ENCODE data around the gene FAXDC2. TPM values are rescaled to one million over a fixed set of nuclear protein-coding genes. Genes with fewer than 3 reads are reported as not detected.

The FAXDC2 gene
- total RNA-seq, 1 experiment from 2014 or later = 0.39 TPM

DNA sequence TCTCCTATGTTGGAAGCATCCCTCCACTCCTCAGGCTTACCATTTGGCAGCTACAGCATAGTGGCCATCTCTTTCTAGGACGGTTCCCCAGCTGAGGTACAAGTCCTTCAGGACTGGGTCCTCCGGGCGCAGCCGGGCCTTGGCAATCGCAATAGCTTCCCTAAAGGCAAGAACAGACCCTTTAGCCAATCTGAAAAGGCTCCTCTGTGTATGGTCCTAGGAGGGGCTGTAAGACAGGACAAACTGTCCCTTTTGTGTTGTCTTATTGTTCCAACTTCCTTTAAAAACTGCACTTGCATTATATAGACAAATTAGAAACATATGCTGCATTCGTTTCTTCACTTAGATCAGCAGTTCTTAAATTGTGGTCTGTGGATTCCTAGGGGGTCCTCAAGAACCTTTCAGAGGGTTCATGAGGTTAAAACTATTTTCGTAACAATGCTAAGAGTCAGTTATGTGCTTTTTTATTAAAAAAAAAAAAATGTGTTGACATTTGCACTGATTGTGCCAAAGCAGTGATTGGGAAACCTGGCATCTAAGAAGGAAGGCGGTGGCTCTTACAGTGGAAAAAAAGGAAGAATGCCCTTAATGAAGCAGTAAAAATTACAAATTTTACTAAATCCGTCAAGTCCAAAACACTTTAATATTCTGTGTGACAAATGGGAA lies 48.9 kb upstream of the FAXDC2 start:
- CTCF ChIA-PET = no interaction called here
- POLR2A ChIA-PET = no interaction called here
- TF ChIP-seq SIN3A (IDR thresholded peaks at IDR 0.05; ENCODE audit: borderline replicate concordance, insufficient read depth, low read depth, low read length) (no peak), POLR2AphosphoS5 (IDR thresholded peaks at IDR 0.05; ENCODE audit: low read depth, low read length) (no peak), TCF7L2 (IDR thresholded peaks at IDR 0.05; ENCODE audit: low read depth, low read length) (no peak)
- TF ChIP-seq, protein P1, sequence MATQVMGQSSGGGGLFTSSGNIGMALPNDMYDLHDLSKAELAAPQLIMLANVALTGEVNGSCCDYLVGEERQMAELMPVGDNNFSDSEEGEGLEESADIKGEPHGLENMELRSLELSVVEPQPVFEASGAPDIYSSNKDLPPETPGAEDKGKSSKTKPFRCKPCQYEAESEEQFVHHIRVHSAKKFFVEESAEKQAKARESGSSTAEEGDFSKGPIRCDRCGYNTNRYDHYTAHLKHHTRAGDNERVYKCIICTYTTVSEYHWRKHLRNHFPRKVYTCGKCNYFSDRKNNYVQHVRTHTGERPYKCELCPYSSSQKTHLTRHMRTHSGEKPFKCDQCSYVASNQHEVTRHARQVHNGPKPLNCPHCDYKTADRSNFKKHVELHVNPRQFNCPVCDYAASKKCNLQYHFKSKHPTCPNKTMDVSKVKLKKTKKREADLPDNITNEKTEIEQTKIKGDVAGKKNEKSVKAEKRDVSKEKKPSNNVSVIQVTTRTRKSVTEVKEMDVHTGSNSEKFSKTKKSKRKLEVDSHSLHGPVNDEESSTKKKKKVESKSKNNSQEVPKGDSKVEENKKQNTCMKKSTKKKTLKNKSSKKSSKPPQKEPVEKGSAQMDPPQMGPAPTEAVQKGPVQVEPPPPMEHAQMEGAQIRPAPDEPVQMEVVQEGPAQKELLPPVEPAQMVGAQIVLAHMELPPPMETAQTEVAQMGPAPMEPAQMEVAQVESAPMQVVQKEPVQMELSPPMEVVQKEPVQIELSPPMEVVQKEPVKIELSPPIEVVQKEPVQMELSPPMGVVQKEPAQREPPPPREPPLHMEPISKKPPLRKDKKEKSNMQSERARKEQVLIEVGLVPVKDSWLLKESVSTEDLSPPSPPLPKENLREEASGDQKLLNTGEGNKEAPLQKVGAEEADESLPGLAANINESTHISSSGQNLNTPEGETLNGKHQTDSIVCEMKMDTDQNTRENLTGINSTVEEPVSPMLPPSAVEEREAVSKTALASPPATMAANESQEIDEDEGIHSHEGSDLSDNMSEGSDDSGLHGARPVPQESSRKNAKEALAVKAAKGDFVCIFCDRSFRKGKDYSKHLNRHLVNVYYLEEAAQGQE (IDR thresholded peaks at IDR 0.05; ENCODE audit: insufficient read depth in 1 of 2, low read depth in 2 of 2, low read length in 1 of 2) = no peak
- TF ChIP-seq, protein P2, sequence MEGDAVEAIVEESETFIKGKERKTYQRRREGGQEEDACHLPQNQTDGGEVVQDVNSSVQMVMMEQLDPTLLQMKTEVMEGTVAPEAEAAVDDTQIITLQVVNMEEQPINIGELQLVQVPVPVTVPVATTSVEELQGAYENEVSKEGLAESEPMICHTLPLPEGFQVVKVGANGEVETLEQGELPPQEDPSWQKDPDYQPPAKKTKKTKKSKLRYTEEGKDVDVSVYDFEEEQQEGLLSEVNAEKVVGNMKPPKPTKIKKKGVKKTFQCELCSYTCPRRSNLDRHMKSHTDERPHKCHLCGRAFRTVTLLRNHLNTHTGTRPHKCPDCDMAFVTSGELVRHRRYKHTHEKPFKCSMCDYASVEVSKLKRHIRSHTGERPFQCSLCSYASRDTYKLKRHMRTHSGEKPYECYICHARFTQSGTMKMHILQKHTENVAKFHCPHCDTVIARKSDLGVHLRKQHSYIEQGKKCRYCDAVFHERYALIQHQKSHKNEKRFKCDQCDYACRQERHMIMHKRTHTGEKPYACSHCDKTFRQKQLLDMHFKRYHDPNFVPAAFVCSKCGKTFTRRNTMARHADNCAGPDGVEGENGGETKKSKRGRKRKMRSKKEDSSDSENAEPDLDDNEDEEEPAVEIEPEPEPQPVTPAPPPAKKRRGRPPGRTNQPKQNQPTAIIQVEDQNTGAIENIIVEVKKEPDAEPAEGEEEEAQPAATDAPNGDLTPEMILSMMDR (IDR thresholded peaks at IDR 0.05) = no peak
- no peaks in the 10 kb centered on the region for H3K27me3 ChIP-seq (ENCODE audit: control insufficient read depth, insufficient read depth, low read length)
- H3K9me3 ChIP-seq (ENCODE audit: control insufficient read depth, insufficient read depth, low read depth, low read length) = no peaks in the 10 kb centered on the region
- in situ Hi-C loops (cut with HindIII; ENCODE audit: low pct_unique_long_range_greater_than_20kb, low sequenced_read_pairs) = no loop called here
- H3K27ac ChIP-seq (ENCODE audit: low read length) = no peak overlapping the region
- ATAC-seq (no peak), DNase-seq (ENCODE audit: low read depth, low spot score) (no peak)
- no peaks in the 10 kb centered on the region for H3K4me1 ChIP-seq (ENCODE audit: control insufficient read depth, insufficient read depth, low read length)
- H3K4me3 ChIP-seq (ENCODE audit: low read depth in 2 of 2, low read length in 2 of 2) = no peak overlapping the region
- intact Hi-C loops (cut with micrococcal nuclease; ENCODE audit: unreplicated experiment) = no loop called here
- BruUV-seq (replicated peaks) = TSS peak; percentile 37
- H3K36me3 ChIP-seq (ENCODE audit: control insufficient read depth, insufficient read depth, low read length) = peaks cover 45% of the 10 kb centered on the region

DNA sequence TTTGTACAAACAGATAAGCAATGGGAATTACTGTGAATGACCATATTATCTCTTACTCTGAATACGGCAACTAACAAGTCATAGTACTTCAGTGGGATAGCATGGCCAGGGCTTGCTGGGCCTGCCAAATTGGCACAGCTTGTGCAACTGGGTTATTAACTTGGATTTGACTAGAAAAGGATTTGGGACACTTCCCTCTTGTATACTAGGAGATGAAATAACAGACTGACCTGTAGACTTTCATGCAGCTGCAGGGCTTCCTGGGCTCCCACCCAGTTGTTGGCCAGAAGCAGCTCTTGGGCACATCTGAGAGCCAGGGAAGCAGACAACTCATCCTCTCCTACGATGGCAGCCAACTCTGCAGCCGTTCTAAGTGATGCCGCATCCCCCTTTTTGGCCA lies 47.8 kb upstream of the FAXDC2 start:
- CTCF ChIA-PET = no interaction called here
- BruUV-seq (replicated peaks) = no TSS peak
- no peaks in the 10 kb centered on the region for H3K4me1 ChIP-seq (ENCODE audit: control insufficient read depth, insufficient read depth, low read length)
- H3K27me3 ChIP-seq (ENCODE audit: control insufficient read depth, insufficient read depth, low read length) = no peaks in the 10 kb centered on the region
- no peak overlapping the region for H3K4me3 ChIP-seq (ENCODE audit: low read depth in 2 of 2, low read length in 2 of 2)
- no peaks in the 10 kb centered on the region for H3K9me3 ChIP-seq (ENCODE audit: control insufficient read depth, insufficient read depth, low read depth, low read length)
- H3K36me3 ChIP-seq (ENCODE audit: control insufficient read depth, insufficient read depth, low read length) = peaks cover 39% of the 10 kb centered on the region
- POLR2A ChIA-PET = no interaction called here
- intact Hi-C loops (cut with micrococcal nuclease; ENCODE audit: unreplicated experiment) = no loop called here
- ATAC-seq = no peak
- in situ Hi-C loops (cut with HindIII; ENCODE audit: low pct_unique_long_range_greater_than_20kb, low sequenced_read_pairs) = no loop called here
- no peak for DNase-seq (ENCODE audit: low read depth, low spot score)
- no peak overlapping the region for H3K27ac ChIP-seq (ENCODE audit: low read length)
- TF ChIP-seq, protein P1 (IDR thresholded peaks at IDR 0.05; ENCODE audit: insufficient read depth in 1 of 2, low read depth in 2 of 2, low read length in 1 of 2) = no peak
- TF ChIP-seq, protein P2 (IDR thresholded peaks at IDR 0.05) = no peak
- TF ChIP-seq POLR2AphosphoS5 (IDR thresholded peaks at IDR 0.05; ENCODE audit: low read depth, low read length) (no peak), TCF7L2 (IDR thresholded peaks at IDR 0.05; ENCODE audit: low read depth, low read length) (no peak)
